CD4-positive, CD25-positive, alpha-beta regulatory T cell (primary cell): ENCODE data around the gene SOX10. TPM values are rescaled to one million over a fixed set of nuclear protein-coding genes. Genes with fewer than 3 reads are reported as not detected.

Experiments
- ATAC-seq, 2 donors: fragments of 150-1000 bp; cut with Tn5 transposase; one replicate each; pipeline ENCODE4 v1.10.0; 2021; ENCODE audit warnings: low read depth in 2 of 2, moderate number of reproducible peaks in 2 of 2, moderate library complexity in 1 of 2
- DNase-seq, 3 donors: peaks; one replicate each; pipeline versions ENCODE4 v3.0.0 to v3.0.0-alpha.2; 2012 to 2022; ENCODE audit warnings: mixed read lengths in 1 of 3
- H3K27ac ChIP-seq: one replicate; pipeline ENCODE4 v1.7.0; 2013; ENCODE audit warnings: mild to moderate bottlenecking, low read length; ENCODE audit not compliant: insufficient read depth, poor library complexity, severe bottlenecking
- H3K27me3 ChIP-seq: one replicate; pipeline ENCODE4 v1.7.0; 2013; ENCODE audit warnings: low read length; ENCODE audit not compliant: control insufficient read depth, insufficient read depth
- H3K36me3 ChIP-seq: one replicate; pipeline ENCODE4 v1.7.0; 2013; ENCODE audit warnings: mild to moderate bottlenecking, low read length, moderate library complexity; ENCODE audit not compliant: control insufficient read depth, insufficient read depth
- H3K4me1 ChIP-seq: 2 replicates; pipeline ENCODE4 v1.7.0; 2013; ENCODE audit warnings: mild to moderate bottlenecking, low read length; ENCODE audit not compliant: insufficient read depth, control insufficient read depth, poor library complexity, severe bottlenecking
- H3K4me3 ChIP-seq: one replicate; pipeline ENCODE4 v1.7.0; 2013; ENCODE audit warnings: low read depth, mild to moderate bottlenecking, low read length, moderate library complexity
- H3K9me3 ChIP-seq, 2 experiments: 1 replicate in 1 of 2; 2 replicates in 1 of 2; pipeline ENCODE4 v1.7.0; 2013; ENCODE audit warnings: low read length in 2 of 2, mild to moderate bottlenecking in 1 of 2, moderate library complexity in 1 of 2; ENCODE audit not compliant: control insufficient read depth in 2 of 2
- H3K27ac Mint-ChIP-seq, 3 donors: one replicate each; pipeline ENCODE4 v1.8.0; 2020 to 2022; ENCODE audit warnings: mild to moderate bottlenecking in 3 of 3, mixed read lengths in 3 of 3, moderate library complexity in 2 of 3
- H3K27me3 Mint-ChIP-seq: one replicate; pipeline ENCODE4 v1.8.0; 2022; ENCODE audit warnings: mild to moderate bottlenecking, mixed read lengths
- H3K36me3 Mint-ChIP-seq: one replicate; pipeline ENCODE4 v1.8.0; 2020; ENCODE audit warnings: mixed read lengths
- H3K4me1 Mint-ChIP-seq, 4 donors: one replicate each; pipeline ENCODE4 v1.8.0; 2020 to 2022; ENCODE audit warnings: mixed read lengths in 4 of 4, mild to moderate bottlenecking in 1 of 4
- H3K4me3 Mint-ChIP-seq, 4 donors: one replicate each; pipeline ENCODE4 v1.8.0; 2020 to 2022; ENCODE audit warnings: mild to moderate bottlenecking in 4 of 4, mixed read lengths in 4 of 4, moderate library complexity in 3 of 4
- H3K9me3 Mint-ChIP-seq, 7 donors: one replicate each; pipeline ENCODE4 v1.8.0; 2020 to 2022; ENCODE audit warnings: mixed read lengths in 7 of 7, mild to moderate bottlenecking in 3 of 7, moderate library complexity in 2 of 7
- polyA plus RNA-seq, 4 donors: library from polyadenylated mRNA; unstranded; fragments of 300-500 nt; fragmentation: Illumina TruSeq; gene quantifications; one replicate each; pipeline ENCODE4 v1.2.3, GENCODE V29; 2021
- total RNA-seq: library from RNA; stranded (reverse); gene quantifications from one replicate; pipeline ENCODE4 v1.2.3, GENCODE V29; 2022

SOX10 gene
- total and polyA plus RNA-seq, 5 donors from 2014 or later, result not detected

DNA sequence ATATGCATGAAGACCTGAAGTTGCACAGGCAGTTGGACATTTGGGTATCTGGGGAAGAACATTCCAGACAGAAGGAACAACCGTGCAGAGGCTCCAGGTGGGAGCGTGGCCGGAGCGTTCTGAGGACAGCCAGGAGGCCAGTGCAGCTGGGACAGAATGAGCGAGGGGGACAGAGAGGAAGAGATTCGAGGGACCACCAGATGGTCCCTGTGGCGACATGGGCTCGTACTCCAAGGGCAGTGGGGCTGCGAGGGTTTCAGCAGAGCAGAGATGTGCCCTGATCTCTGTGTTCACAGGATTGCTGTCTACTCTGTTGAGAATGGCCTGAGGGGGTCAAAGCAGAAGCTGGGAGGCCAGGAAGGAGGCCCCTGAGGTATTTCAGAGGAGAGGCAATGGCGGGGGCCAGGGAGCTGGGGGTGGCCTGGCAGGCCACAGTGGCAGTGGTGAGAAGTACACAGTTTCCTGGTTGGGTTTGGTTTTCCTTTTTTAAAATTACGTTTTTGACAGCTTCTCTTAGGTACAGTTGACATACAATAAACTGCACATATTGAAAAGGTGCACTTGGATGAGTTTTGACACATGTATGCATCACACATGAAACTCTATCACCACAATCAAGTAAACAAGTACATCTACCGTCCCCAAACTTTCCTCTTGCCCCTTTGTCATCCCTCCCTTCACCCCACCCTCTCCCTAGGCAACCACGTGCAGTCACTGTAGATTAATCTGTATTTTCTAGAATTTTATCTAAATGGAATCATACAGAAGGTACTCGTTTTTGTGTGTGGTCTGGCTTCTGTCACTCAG, 24.8 kb upstream of the SOX10 start:
- H3K27me3 ChIP-seq, result no peaks in the 10 kb centered on the region
- Mint-ChIP-seq H3K27me3 (peaks cover 4% of the 10 kb centered on the region), H3K4me3 (no peak overlapping the region), H3K9me3 (peaks cover 0 to 1% (median 0%) of the 10 kb centered on the region in 7 donors), H3K27ac (peak overlapping the region in 2 of 3 donors; percentile 40 to 69), H3K36me3 (no peaks in the 10 kb centered on the region), H3K4me1 (peaks cover 0 to 2% (median 0%) of the 10 kb centered on the region in 4 donors)
- no peaks in the 10 kb centered on the region for H3K4me1 ChIP-seq
- no peaks in the 10 kb centered on the region for H3K9me3 ChIP-seq
- no peaks in the 10 kb centered on the region for H3K36me3 ChIP-seq
- no peak overlapping the region for H3K27ac ChIP-seq
- H3K4me3 ChIP-seq, result no peak overlapping the region
- ATAC-seq (no peak), DNase-seq (no peak)

DNA sequence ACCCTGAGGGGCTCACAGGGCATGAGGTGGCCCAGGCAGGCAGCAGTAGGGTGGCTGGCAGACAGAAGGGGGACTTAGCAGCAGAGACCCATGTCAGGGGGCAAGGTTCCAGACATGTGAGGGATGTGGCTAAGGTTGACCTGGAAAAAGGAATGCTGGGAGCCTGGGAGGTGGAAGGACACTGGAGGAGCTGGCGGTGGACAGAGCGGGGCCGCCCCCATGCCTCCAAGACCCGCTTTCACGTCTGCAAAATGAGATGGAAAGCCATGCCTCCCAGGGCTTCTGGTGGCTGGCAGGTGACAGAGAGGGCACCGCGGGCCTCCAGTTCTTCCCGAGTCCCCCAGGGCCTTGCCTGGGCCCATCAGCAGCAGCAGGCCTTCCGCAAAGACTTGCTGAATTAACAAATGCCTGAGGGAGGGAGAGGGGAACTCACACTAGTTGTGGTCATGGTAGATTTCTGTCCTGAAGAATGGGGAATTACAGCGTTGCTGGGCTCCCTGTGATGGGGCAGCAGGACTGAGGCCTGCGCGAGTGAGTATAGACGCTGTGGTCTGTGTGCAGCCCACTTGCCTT, 23.1 kb upstream of the SOX10 start:
- Histone ChIP-seq H3K27me3 (no peaks in the 10 kb centered on the region), H3K9me3 (no peaks in the 10 kb centered on the region), H3K36me3 (no peaks in the 10 kb centered on the region), H3K27ac (no peak overlapping the region), H3K4me1 (no peaks in the 10 kb centered on the region), H3K4me3 (no peak overlapping the region)
- H3K27me3 Mint-ChIP-seq, result peaks cover 4% of the 10 kb centered on the region
- H3K4me3 Mint-ChIP-seq, result no peak overlapping the region
- ATAC-seq, result no peak
- H3K36me3 Mint-ChIP-seq, result no peaks in the 10 kb centered on the region
- no peak for DNase-seq
- peaks cover 0 to 1% (median 0%) of the 10 kb centered on the region in 7 donors for H3K9me3 Mint-ChIP-seq
- no peak overlapping the region for H3K27ac Mint-ChIP-seq
- peaks cover 0 to 2% (median 0%) of the 10 kb centered on the region in 4 donors for H3K4me1 Mint-ChIP-seq

DNA sequence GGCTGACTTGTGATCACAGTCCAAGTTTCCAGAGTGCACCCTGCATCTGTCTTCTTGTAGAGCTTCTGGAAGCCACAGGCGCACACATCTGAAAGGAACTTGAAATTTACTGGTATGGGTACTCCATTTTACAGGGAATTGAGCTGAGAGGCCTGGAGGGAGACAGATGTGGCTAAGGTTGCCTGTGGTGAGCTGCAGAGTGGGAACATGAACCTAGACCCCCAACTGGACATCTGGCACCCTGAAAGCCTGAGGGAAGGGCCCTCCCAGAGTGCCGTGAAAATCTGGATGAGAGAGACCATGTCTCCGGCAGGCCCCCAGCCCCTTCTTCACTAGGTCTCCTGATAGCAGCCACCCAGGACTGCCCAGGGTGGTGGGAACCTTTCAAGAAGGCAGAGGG, 22.6 kb upstream of the SOX10 start:
- Mint-ChIP-seq H3K36me3 (no peaks in the 10 kb centered on the region), H3K27me3 (peaks cover 4% of the 10 kb centered on the region), H3K27ac (no peak overlapping the region), H3K9me3 (no peaks in the 10 kb centered on the region), H3K4me3 (no peak overlapping the region), H3K4me1 (peaks cover 0 to 2% (median 0%) of the 10 kb centered on the region in 4 donors)
- Histone ChIP-seq H3K27ac (no peak overlapping the region), H3K36me3 (no peaks in the 10 kb centered on the region), H3K27me3 (no peaks in the 10 kb centered on the region), H3K4me1 (no peaks in the 10 kb centered on the region), H3K4me3 (no peak overlapping the region), H3K9me3 (no peaks in the 10 kb centered on the region)
- no peak for ATAC-seq
- no peak for DNase-seq

DNA sequence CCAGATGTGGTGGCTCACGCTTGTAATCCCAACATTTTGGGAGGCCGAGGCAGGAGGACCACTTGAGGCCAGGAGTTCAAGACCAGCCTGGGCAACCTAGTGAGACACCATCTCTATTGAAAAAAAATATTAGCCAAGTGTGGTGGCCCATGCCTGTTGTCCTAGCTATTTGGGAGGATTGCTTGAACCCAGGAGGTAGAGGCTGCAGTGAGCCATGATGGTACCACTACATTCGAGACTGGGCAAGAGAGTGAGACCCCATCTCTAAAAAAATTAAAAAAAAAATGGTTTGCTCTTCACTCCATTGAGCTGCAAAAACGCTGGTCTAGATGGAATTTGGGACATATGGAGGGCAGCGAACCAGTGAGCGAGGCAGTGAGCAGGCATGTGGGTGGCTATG, 21.6 kb upstream of the SOX10 start:
- no peaks in the 10 kb centered on the region for H3K9me3 ChIP-seq
- no peak overlapping the region for H3K27ac Mint-ChIP-seq
- H3K9me3 Mint-ChIP-seq, result no peaks in the 10 kb centered on the region
- peaks cover 3% of the 10 kb centered on the region for H3K36me3 Mint-ChIP-seq
- no peak overlapping the region for H3K4me3 ChIP-seq
- H3K27me3 Mint-ChIP-seq, result peaks cover 4% of the 10 kb centered on the region
- no peaks in the 10 kb centered on the region for H3K27me3 ChIP-seq
- ATAC-seq (no peak), DNase-seq (no peak)
- H3K4me1 Mint-ChIP-seq, result peaks cover 0 to 3% (median under 1%) of the 10 kb centered on the region in 4 donors
- H3K36me3 ChIP-seq, result no peaks in the 10 kb centered on the region
- H3K4me3 Mint-ChIP-seq, result no peak overlapping the region
- H3K4me1 ChIP-seq, result no peaks in the 10 kb centered on the region
- no peak overlapping the region for H3K27ac ChIP-seq

DNA sequence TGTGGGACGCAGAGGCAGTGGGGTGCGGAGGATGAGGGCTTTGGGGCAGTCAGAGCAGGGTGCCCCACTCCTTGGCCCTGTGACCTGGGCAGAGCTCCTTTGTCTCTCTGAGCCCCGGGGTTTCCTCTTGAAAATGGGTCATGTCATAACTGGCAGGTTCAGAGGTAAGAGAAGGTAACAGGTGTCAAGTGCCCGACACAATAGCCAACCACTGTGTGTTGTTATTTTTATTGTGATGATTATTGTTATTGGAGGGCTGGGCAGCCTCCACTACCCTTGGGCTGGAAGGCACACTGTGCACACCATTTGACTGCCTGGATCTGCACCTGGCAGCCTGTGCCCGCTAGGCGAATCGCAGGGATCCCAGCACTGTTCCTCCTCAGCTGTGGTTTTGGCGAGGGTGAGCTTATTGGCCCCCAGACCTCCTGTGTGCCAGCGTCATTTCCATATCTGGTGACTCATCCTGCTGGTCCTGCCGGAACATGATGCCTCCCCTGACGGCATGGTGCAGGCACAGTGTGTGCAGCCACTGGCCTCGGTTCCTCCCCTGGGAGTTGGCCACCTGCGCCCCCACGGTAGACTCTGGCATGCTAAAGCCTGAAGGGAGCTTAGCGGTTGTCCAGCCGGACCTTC, 15.4 kb upstream of the SOX10 start:
- Histone ChIP-seq H3K9me3 (no peaks in the 10 kb centered on the region), H3K4me1 (no peaks in the 10 kb centered on the region), H3K4me3 (no peak overlapping the region), H3K36me3 (no peaks in the 10 kb centered on the region), H3K27ac (no peak overlapping the region), H3K27me3 (no peaks in the 10 kb centered on the region)
- ATAC-seq, result no peak
- Mint-ChIP-seq H3K36me3 (peaks cover 6% of the 10 kb centered on the region), H3K4me3 (no peak overlapping the region), H3K27me3 (no peaks in the 10 kb centered on the region), H3K27ac (no peak overlapping the region), H3K9me3 (no peaks in the 10 kb centered on the region), H3K4me1 (peaks cover 0 to 6% (median 0%) of the 10 kb centered on the region in 4 donors)
- no peak for DNase-seq

DNA sequence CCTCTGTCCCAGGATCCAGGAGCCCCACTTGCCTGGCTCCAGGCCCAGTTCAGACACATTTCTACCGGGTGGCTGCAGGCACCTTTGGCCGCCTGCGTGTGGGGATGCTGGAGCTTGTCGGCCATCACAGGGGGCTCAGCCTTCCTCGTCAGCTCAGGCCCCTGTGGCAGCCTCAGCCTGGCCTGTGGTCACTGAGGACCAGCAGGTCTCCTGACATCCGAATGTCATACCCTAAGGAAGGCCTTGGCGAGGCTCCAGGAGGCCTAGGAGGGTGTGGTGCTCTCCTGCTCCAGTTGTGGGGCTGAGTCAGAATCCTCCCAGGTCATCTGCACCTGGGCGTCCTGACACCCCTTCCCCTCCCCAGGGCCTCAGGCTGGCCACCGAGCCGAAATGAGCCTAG, 14.9 kb upstream of the SOX10 start:
- no peaks in the 10 kb centered on the region for H3K4me1 ChIP-seq

DNA sequence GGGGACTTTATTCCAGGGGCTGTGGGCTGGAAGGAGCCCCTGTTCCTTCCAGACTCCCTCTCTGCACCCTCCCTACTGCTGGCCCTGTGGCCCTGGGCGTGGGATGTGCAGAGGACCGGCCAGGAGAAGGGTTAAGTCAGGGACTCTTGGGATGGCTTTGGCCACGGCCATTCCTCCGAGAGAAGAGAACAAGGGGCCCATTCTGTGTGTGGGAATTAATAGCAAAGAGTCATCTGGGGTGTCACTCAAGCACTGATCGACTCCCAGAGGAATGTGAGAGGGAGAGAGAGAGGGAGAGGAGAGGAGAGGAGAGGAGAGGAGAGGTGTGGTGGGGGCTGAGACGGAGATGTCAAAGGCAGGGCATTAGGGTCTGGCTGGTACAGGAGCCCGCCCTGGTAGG, 14.2 kb upstream of the SOX10 start:
- no peaks in the 10 kb centered on the region for H3K9me3 ChIP-seq
- H3K36me3 ChIP-seq, result no peaks in the 10 kb centered on the region
- H3K27ac ChIP-seq, result no peak overlapping the region
- H3K27me3 ChIP-seq, result no peaks in the 10 kb centered on the region
- DNase-seq (no peak), ATAC-seq (no peak)
- Mint-ChIP-seq H3K9me3 (no peaks in the 10 kb centered on the region), H3K27me3 (no peaks in the 10 kb centered on the region), H3K4me3 (no peak overlapping the region), H3K36me3 (peaks cover 6% of the 10 kb centered on the region), H3K27ac (no peak overlapping the region), H3K4me1 (peaks cover 0 to 6% (median 0%) of the 10 kb centered on the region in 4 donors)
- H3K4me3 ChIP-seq, result no peak overlapping the region
- no peaks in the 10 kb centered on the region for H3K4me1 ChIP-seq

More for the DNA sequence above, 14.9 kb upstream of the SOX10 start:
- H3K27ac Mint-ChIP-seq, result peak overlapping the region in 1 of 3 donors; percentile 59
- no peaks in the 10 kb centered on the region for H3K9me3 Mint-ChIP-seq
- H3K36me3 Mint-ChIP-seq, result peaks cover 6% of the 10 kb centered on the region
- H3K9me3 ChIP-seq, result no peaks in the 10 kb centered on the region
- H3K4me3 Mint-ChIP-seq, result no peak overlapping the region
- H3K4me3 ChIP-seq, result no peak overlapping the region
- DNase-seq, result no peak
- no peaks in the 10 kb centered on the region for H3K27me3 ChIP-seq
- H3K4me1 Mint-ChIP-seq, result peaks cover 0 to 6% (median 0%) of the 10 kb centered on the region in 4 donors
- no peaks in the 10 kb centered on the region for H3K36me3 ChIP-seq
- no peak overlapping the region for H3K27ac ChIP-seq
- ATAC-seq, result no peak
- H3K27me3 Mint-ChIP-seq, result no peaks in the 10 kb centered on the region
